Stimulated activated CD8-positive, alpha-beta memory T cell treated with anti-CD3 and anti-CD28 coated beads, Interleukin-7, amount 100 ng/mL, for 48 hours (primary cell): Measurements from ENCODE around the gene ROBO1.

Experiments
- DNase-seq, 2 donors: peaks; one replicate each; pipeline ENCODE4 v3.0.0-alpha.2; 2020; ENCODE audit warnings: low read depth in 1 of 2; ENCODE audit errors: extremely low read depth in 1 of 2

ROBO1 gene

GRCh38 chr3:79672075-79672474, 95.7 kb downstream of the ROBO1 start:
- DNase-seq, result no peak

- DNase-seq, result no peak
Measured at GRCh38 chr3:79670178-79670577, 97.6 kb downstream of the ROBO1 start.

GRCh38 chr3:79664455-79664854, 103.3 kb downstream of the ROBO1 start:
- DNase-seq, result no peak

GRCh38 chr3:79661896-79662295, 105.9 kb downstream of the ROBO1 start:
- DNase-seq, result no peak

- DNase-seq, result no peak
Measured at GRCh38 chr3:79657076-79657475, 110.7 kb downstream of the ROBO1 start.

GRCh38 chr3:79654019-79654418, 113.8 kb downstream of the ROBO1 start:
- DNase-seq, result no peak

GRCh38 chr3:79653266-79653830, 114.5 kb downstream of the ROBO1 start:
- DNase-seq, result no peak

- no peak for DNase-seq
Measured at GRCh38 chr3:79651536-79652065, 116.2 kb downstream of the ROBO1 start.

GRCh38 chr3:79639855-79640254, 127.9 kb downstream of the ROBO1 start:
- DNase-seq, result no peak

- no peak for DNase-seq
Measured at GRCh38 chr3:79636372-79636771, 131.4 kb downstream of the ROBO1 start.

- no peak for DNase-seq
Measured at GRCh38 chr3:79632842-79633241, 135.0 kb downstream of the ROBO1 start.

- no peak for DNase-seq
Measured at GRCh38 chr3:79618883-79619282, 148.9 kb downstream of the ROBO1 start.

- DNase-seq, result no peak
Measured at GRCh38 chr3:79606414-79606813, 161.4 kb downstream of the ROBO1 start.

- no peak for DNase-seq
Measured at GRCh38 chr3:79604681-79605080, 163.1 kb downstream of the ROBO1 start.

- DNase-seq, result no peak
Measured at GRCh38 chr3:79602385-79602784, 165.4 kb downstream of the ROBO1 start.

- no peak for DNase-seq
Measured at GRCh38 chr3:79598594-79598993, 169.2 kb downstream of the ROBO1 start.

GRCh38 chr3:79597709-79598108, 170.1 kb downstream of the ROBO1 start:
- DNase-seq, result no peak

GRCh38 chr3:79587150-79587549, 180.6 kb downstream of the ROBO1 start:
- no peak for DNase-seq

- DNase-seq, result no peak
Measured at GRCh38 chr3:79586232-79586631, 181.6 kb downstream of the ROBO1 start.

- DNase-seq, result no peak
Measured at GRCh38 chr3:79572930-79573329, 194.9 kb downstream of the ROBO1 start.

GRCh38 chr3:79568938-79569337, 198.9 kb downstream of the ROBO1 start:
- no peak for DNase-seq

- no peak for DNase-seq
Measured at GRCh38 chr3:79564192-79564591, 203.6 kb downstream of the ROBO1 start.

GRCh38 chr3:79560698-79561097, 207.1 kb downstream of the ROBO1 start:
- no peak for DNase-seq
